ENCODE data around the gene ENTHD1. TPM values are rescaled to one million over a fixed set of nuclear protein-coding genes. Genes with fewer than 3 reads are reported as not detected.

ENTHD1 gene
- total and polyA plus RNA-seq, 10 of the 15 experiments (the other 5 are each of a cell fraction or from before 2014, with no cell fraction given), result 0.09 to 0.52 (median 0.21) TPM; not detected in 1

DNA sequence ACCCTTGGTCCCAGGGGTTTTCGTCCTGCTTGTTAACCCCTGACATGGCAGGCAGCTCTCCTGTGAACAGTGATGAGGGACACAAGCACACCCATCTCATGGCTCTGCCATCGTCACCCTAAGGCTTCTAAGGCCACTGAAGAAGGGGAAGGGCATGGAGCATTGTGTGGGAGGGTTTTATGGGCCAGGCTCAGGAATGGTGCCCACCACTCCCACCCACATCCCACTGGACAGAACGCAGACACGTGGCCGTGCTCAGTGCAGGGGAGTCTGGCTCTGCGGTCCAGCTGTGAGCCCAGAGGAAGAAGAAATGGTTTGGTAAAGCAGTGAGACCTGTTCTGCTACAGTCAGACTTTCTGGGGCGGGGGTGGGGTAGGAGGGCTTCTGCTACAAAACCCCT, 193.0 kb downstream of the ENTHD1 start:
- no peak overlapping the region for H2AFZ ChIP-seq (ENCODE audit: control insufficient read depth, low read depth, low read length)
- SMC1A ChIA-PET (ENCODE audit: uncharacterized antibody, unreplicated experiment), result no interaction called here
- intact Hi-C loops (cut with micrococcal nuclease; ENCODE audit: unreplicated experiment) (no loop called here), in situ Hi-C loops (cut with MboI) (no loop called here)
- RAD21 ChIA-PET (ENCODE audit: unreplicated experiment), result no interaction called here
- H3K4me1 ChIP-seq (ENCODE audit: control insufficient read depth, insufficient read depth, low read length), result no peaks in the 10 kb centered on the region
- POLR2A ChIA-PET, result no interaction called here
- no peak overlapping the region for H3K27ac ChIP-seq (ENCODE audit: control insufficient read depth, insufficient read depth)
- no peaks in the 10 kb centered on the region for H3K79me2 ChIP-seq (ENCODE audit: control insufficient read depth, insufficient read depth, low read length)
- no peaks in the 10 kb centered on the region for H4K20me1 ChIP-seq (ENCODE audit: control insufficient read depth, insufficient read depth)
- no TSS peak for BruUV-seq (replicated peaks)
- no peak overlapping the region for H3K9ac ChIP-seq (ENCODE audit: control insufficient read depth, insufficient read depth, low read length)
- H3K9me3 ChIP-seq (replicated peaks; ENCODE audit: control insufficient read depth, insufficient read depth, low read length), result no peaks in the 10 kb centered on the region
- peaks cover 1 to 10% of the 10 kb centered on the region in 2 experiments for H3K27me3 ChIP-seq (replicated peaks in 1 of 2; ENCODE audit: control insufficient read depth in 2 of 2, insufficient read depth in 2 of 2, low read length in 1 of 2)
- ATAC-seq (no peak), FAIRE-seq (no peak), DNase-seq (ENCODE audit: low read depth, low spot score) (no peak)
- no peaks in the 10 kb centered on the region for H3K36me3 ChIP-seq (ENCODE audit: control insufficient read depth in 2 of 2, insufficient read depth in 2 of 2, low read length in 1 of 2)
- no peak overlapping the region for H3K4me2 ChIP-seq (ENCODE audit: control insufficient read depth, insufficient read depth)
- no peak overlapping the region for H3K4me3 ChIP-seq
- CTCF ChIA-PET, result interaction anchor here (2.7 kb wide), 1 partner anchor 324 kb away, joined by 7 read pairs; no protein-coding TSS in a partner anchor
- whole genome bisulfite sequencing (ENCODE audit: insufficient coverage, insufficient replicate concordance, low lambda C conversion rate, missing lambda C conversion rate), result 33% methylated on average over 7 of the region's 7 CpGs
- TF ChIP-seq TBL1XR1 (IDR thresholded peaks at IDR 0.05; ENCODE audit: low read depth, low read length) (no peak), RCOR1 (conservative IDR thresholded peaks at IDR 0.05; ENCODE audit: low read depth, low read length) (no peak), WRNIP1 (IDR thresholded peaks at IDR 0.05; ENCODE audit: borderline replicate concordance, low read depth, low read length) (no peak), NR2F1 (conservative IDR thresholded peaks at IDR 0.05) (no peak), PAX8 (IDR thresholded peaks at IDR 0.05) (no peak), TAF1 (IDR thresholded peaks at IDR 0.05; ENCODE audit: borderline replicate concordance, low read depth, low read length) (no peak), MXI1 (IDR thresholded peaks at IDR 0.05; ENCODE audit: low read depth, low read length) (no peak), FOS (IDR thresholded peaks at IDR 0.05; ENCODE audit: borderline replicate concordance, extremely low read depth, insufficient read length) (no peak), ZNF622 (IDR thresholded peaks at IDR 0.05) (no peak), BCL11A (IDR thresholded peaks at IDR 0.05; ENCODE audit: low read depth, low read length) (no peak), ASH2L (IDR thresholded peaks at IDR 0.05; ENCODE audit: borderline replicate concordance, low read depth) (no peak), CREM (IDR thresholded peaks at IDR 0.05; ENCODE audit: low read depth) (no peak), IKZF1 (conservative IDR thresholded peaks at IDR 0.05) (no peak), MYC (IDR thresholded peaks at IDR 0.05; ENCODE audit: insufficient read depth, insufficient read length, insufficient replicate concordance, low read length, severe bottlenecking) (no peak)
- TF ChIP-seq, protein P1, sequence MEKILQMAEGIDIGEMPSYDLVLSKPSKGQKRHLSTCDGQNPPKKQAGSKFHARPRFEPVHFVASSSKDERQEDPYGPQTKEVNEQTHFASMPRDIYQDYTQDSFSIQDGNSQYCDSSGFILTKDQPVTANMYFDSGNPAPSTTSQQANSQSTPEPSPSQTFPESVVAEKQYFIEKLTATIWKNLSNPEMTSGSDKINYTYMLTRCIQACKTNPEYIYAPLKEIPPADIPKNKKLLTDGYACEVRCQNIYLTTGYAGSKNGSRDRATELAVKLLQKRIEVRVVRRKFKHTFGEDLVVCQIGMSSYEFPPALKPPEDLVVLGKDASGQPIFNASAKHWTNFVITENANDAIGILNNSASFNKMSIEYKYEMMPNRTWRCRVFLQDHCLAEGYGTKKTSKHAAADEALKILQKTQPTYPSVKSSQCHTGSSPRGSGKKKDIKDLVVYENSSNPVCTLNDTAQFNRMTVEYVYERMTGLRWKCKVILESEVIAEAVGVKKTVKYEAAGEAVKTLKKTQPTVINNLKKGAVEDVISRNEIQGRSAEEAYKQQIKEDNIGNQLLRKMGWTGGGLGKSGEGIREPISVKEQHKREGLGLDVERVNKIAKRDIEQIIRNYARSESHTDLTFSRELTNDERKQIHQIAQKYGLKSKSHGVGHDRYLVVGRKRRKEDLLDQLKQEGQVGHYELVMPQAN (conservative IDR thresholded peaks at IDR 0.05), result no peak
- TF ChIP-seq, protein P2, sequence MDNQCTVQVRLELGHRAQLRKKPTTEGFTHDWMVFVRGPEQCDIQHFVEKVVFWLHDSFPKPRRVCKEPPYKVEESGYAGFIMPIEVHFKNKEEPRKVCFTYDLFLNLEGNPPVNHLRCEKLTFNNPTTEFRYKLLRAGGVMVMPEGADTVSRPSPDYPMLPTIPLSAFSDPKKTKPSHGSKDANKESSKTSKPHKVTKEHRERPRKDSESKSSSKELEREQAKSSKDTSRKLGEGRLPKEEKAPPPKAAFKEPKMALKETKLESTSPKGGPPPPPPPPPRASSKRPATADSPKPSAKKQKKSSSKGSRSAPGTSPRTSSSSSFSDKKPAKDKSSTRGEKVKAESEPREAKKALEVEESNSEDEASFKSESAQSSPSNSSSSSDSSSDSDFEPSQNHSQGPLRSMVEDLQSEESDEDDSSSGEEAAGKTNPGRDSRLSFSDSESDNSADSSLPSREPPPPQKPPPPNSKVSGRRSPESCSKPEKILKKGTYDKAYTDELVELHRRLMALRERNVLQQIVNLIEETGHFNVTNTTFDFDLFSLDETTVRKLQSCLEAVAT (IDR thresholded peaks at IDR 0.05), result no peak
- TF ChIP-seq, protein P3, sequence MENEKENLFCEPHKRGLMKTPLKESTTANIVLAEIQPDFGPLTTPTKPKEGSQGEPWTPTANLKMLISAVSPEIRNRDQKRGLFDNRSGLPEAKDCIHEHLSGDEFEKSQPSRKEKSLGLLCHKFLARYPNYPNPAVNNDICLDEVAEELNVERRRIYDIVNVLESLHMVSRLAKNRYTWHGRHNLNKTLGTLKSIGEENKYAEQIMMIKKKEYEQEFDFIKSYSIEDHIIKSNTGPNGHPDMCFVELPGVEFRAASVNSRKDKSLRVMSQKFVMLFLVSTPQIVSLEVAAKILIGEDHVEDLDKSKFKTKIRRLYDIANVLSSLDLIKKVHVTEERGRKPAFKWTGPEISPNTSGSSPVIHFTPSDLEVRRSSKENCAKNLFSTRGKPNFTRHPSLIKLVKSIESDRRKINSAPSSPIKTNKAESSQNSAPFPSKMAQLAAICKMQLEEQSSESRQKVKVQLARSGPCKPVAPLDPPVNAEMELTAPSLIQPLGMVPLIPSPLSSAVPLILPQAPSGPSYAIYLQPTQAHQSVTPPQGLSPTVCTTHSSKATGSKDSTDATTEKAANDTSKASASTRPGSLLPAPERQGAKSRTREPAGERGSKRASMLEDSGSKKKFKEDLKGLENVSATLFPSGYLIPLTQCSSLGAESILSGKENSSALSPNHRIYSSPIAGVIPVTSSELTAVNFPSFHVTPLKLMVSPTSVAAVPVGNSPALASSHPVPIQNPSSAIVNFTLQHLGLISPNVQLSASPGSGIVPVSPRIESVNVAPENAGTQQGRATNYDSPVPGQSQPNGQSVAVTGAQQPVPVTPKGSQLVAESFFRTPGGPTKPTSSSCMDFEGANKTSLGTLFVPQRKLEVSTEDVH (IDR thresholded peaks at IDR 0.05; ENCODE audit: low read depth, partially characterized antibody), result no peak
- TF ChIP-seq, protein P4, sequence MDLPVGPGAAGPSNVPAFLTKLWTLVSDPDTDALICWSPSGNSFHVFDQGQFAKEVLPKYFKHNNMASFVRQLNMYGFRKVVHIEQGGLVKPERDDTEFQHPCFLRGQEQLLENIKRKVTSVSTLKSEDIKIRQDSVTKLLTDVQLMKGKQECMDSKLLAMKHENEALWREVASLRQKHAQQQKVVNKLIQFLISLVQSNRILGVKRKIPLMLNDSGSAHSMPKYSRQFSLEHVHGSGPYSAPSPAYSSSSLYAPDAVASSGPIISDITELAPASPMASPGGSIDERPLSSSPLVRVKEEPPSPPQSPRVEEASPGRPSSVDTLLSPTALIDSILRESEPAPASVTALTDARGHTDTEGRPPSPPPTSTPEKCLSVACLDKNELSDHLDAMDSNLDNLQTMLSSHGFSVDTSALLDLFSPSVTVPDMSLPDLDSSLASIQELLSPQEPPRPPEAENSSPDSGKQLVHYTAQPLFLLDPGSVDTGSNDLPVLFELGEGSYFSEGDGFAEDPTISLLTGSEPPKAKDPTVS (IDR thresholded peaks at IDR 0.05; ENCODE audit: low read depth, low read length), result no peak

All from GM12878 (cell line).